Endothelial cell of umbilical vein (primary cell): Measurements from ENCODE around the gene CAMTA1. TPM values are rescaled to one million over a fixed set of nuclear protein-coding genes. Genes with fewer than 3 reads are reported as not detected.

Experiments used
- BruUV-seq: library from RNA; stranded (reverse); fragments of 400-500 nt; replicated peaks from 2 replicates; lab custom pipeline; 2021; lab: Mats Ljungman, UMichigan
- CTCF ChIA-PET: fragments of 300-600, 350-600 bp; sonication (Branson Sonifier 250); formaldehyde crosslinking; loops from one replicate; lab custom pipeline; 2021; ENCODE audit warnings: antibody characterized with exemption, inconsistent platforms; lab: Charles Lee
- POLR2A ChIA-PET: fragments of 300-600, 350-600 bp; sonication (Branson Sonifier 250); formaldehyde crosslinking; loops from one replicate; lab custom pipeline; 2021; ENCODE audit warnings: antibody characterized with exemption, inconsistent platforms; lab: Charles Lee
- DNase-seq: peaks from one replicate; pipeline ENCODE4 v3.0.0-alpha.2; 2011; ENCODE audit warnings: low read depth, low spot score
- FAIRE-seq: peaks from 2 replicates; lab custom pipeline; 2011; peaks lifted over from hg19 to GRCh38; lab: Jason Lieb, UNC
- H2AFZ ChIP-seq: 2 replicates; pipeline ENCODE4 v1.6.0; 2012; ENCODE audit warnings: low read depth, low read length, control low read depth, inconsistent platforms
- H3K27ac ChIP-seq: 2 replicates; pipeline ENCODE4 v1.5.1; 2011; ENCODE audit warnings: low read depth, mild to moderate bottlenecking, control low read depth, low read length, moderate library complexity; ENCODE audit not compliant: insufficient read depth
- H3K27me3 ChIP-seq, 2 experiments: 2 replicates each; pipeline versions ENCODE4 v1.6.0 to v1.6.1; 2011; ENCODE audit warnings: low read length in 2 of 2, mixed read lengths in 1 of 2; ENCODE audit not compliant: control insufficient read depth in 2 of 2, insufficient read depth in 2 of 2
- H3K36me3 ChIP-seq, 2 experiments: 2 replicates in 1 of 2; 3 replicates in 1 of 2; pipeline ENCODE4 v1.5.1; 2011; ENCODE audit warnings: low read length in 2 of 2, mild to moderate bottlenecking in 1 of 2, moderate library complexity in 1 of 2; ENCODE audit not compliant: control insufficient read depth in 2 of 2, insufficient read depth in 2 of 2; ENCODE audit errors: extremely low read depth in 1 of 2
- H3K4me1 ChIP-seq: 3 replicates; pipeline ENCODE4 v1.5.1; 2011; ENCODE audit warnings: mild to moderate bottlenecking, low read length; ENCODE audit not compliant: control insufficient read depth, insufficient read depth; ENCODE audit errors: extremely low read depth
- H3K4me2 ChIP-seq: 2 replicates; pipeline ENCODE4 v1.6.1; 2011; ENCODE audit warnings: low read length, control low read depth, mixed read lengths; ENCODE audit not compliant: insufficient read depth
- H3K4me3 ChIP-seq, 3 experiments: fragments of 200-600 bp in 1 of 3; sonication (generic), shearing (Covaris generic) in 1 of 3; replicated peaks in 1 of 3; 2 replicates each; pipeline ENCODE4 v1.5.1; 2011 to 2016; ENCODE audit warnings: control low read depth in 3 of 3, low read length in 3 of 3, mild to moderate bottlenecking in 2 of 3, inconsistent platforms in 1 of 3, low read depth in 1 of 3, moderate library complexity in 1 of 3; ENCODE audit not compliant: insufficient read depth in 1 of 3
- H3K79me2 ChIP-seq: 2 replicates; pipeline ENCODE4 v1.6.0; 2012; ENCODE audit warnings: low read length, inconsistent platforms; ENCODE audit not compliant: control insufficient read depth, insufficient read depth
- H3K9ac ChIP-seq: replicated peaks from 2 replicates; pipeline ENCODE3; 2011; ENCODE audit warnings: low read length, control low read depth; ENCODE audit not compliant: insufficient read depth; ENCODE audit errors: extremely low read depth
- H3K9me1 ChIP-seq: replicated peaks from 3 replicates; pipeline ENCODE4 v1.6.0; 2011; ENCODE audit warnings: mild to moderate bottlenecking, low read length; ENCODE audit not compliant: control insufficient read depth, insufficient read depth; ENCODE audit errors: extremely low read depth
- H3K9me3 ChIP-seq: replicated peaks from 2 replicates; pipeline ENCODE4 v1.5.1; 2012; ENCODE audit warnings: low read length, inconsistent platforms; ENCODE audit not compliant: control insufficient read depth, insufficient read depth
- H4K20me1 ChIP-seq: replicated peaks from 2 replicates; pipeline ENCODE3; 2011; ENCODE audit warnings: mild to moderate bottlenecking, low read length; ENCODE audit not compliant: control insufficient read depth, insufficient read depth; ENCODE audit errors: extremely low read depth
- EZH2 ChIP-seq: IDR thresholded peaks from 2 replicates; pipeline ENCODE4 v1.6.1; 2012; ENCODE audit warnings: borderline replicate concordance, low read depth, mild to moderate bottlenecking, moderate library complexity, low read length, inconsistent platforms; ENCODE audit not compliant: severe bottlenecking
- FOS ChIP-seq: IDR thresholded peaks from 2 replicates; pipeline ENCODE4 v1.6.1; 2011; ENCODE audit warnings: mild to moderate bottlenecking, low read length, moderate library complexity, borderline replicate concordance; ENCODE audit not compliant: insufficient read depth
- MAX ChIP-seq: IDR thresholded peaks from 2 replicates; pipeline ENCODE4 v1.6.1; 2011; ENCODE audit not compliant: insufficient read depth, insufficient read length
- MYC ChIP-seq: IDR thresholded peaks from one replicate; pipeline ENCODE4 v1.6.1; 2011; ENCODE audit warnings: mild to moderate bottlenecking, low read depth, low read length
- POLR2A ChIP-seq: IDR thresholded peaks from 2 replicates; pipeline ENCODE4 v1.6.1; 2012; ENCODE audit warnings: low read depth, mild to moderate bottlenecking, control low read depth, low read length
- POLR2AphosphoS5 ChIP-seq: IDR thresholded peaks from 2 replicates; pipeline ENCODE4 v1.6.1; 2012; ENCODE audit warnings: low read depth, mild to moderate bottlenecking, control low read depth, low read length, moderate library complexity; ENCODE audit not compliant: insufficient read depth
- dilution Hi-C: fragments of 300-500 bp; cut with MboI; formaldehyde crosslinking; loops from one replicate; pipeline ENCODE4 v1.15.0; 2019; ENCODE audit warnings: low sequenced_read_pairs; ENCODE audit not compliant: extremely low pct_ligation_motif_present
- intact Hi-C: fragments of 100-400 bp; cut with micrococcal nuclease; formaldehyde crosslinking; loops from one replicate; pipeline ENCODE4 v1.10.0; 2022
- polyA plus RNA-seq, 4 experiments: library from polyadenylated mRNA; depleted of rRNA in 3 of 4; stranded (reverse) in 3 of 4; unstranded in 1 of 4; fragments of >200 nt; gene quantifications; 2 replicates each; pipeline versions ENCODE4 v1.2.1 to v1.2.3, GENCODE V29; 2011 to 2012; ENCODE audit warnings: missing spikeins in 1 of 4
- total RNA-seq: library from RNA; stranded (reverse); gene quantifications from 2 replicates; pipeline ENCODE4 v1.2.3, GENCODE V29; 2021

CAMTA1 gene
- total and polyA plus RNA-seq, 2 donors (not counting 3 experiments of a cell fraction or from before 2014, with no cell fraction given), result 50.8 to 92.7 TPM

- dilution Hi-C loops, result no loop called here
- DNase-seq (no peak), FAIRE-seq (no peak)
- H3K36me3 ChIP-seq, result no peaks in the 10 kb centered on the region
- peaks cover 26% of the 10 kb centered on the region for H3K4me1 ChIP-seq
- H2AFZ ChIP-seq, result no peak overlapping the region
- H3K4me2 ChIP-seq, result no peak overlapping the region
- TF ChIP-seq EZH2 (no peak), POLR2AphosphoS5 (no peak)
- H3K9me1 ChIP-seq, result no peaks in the 10 kb centered on the region
- H3K4me3 ChIP-seq, result no peak overlapping the region
- CTCF ChIA-PET, result no interaction called here
- H3K27ac ChIP-seq, result no peak overlapping the region
- no peaks in the 10 kb centered on the region for H3K27me3 ChIP-seq
- H3K79me2 ChIP-seq, result no peaks in the 10 kb centered on the region
- no peak overlapping the region for H3K9ac ChIP-seq
- H3K9me3 ChIP-seq, result no peaks in the 10 kb centered on the region
- POLR2A ChIA-PET, result no interaction called here
- BruUV-seq, result no TSS peak
- H4K20me1 ChIP-seq, result no peaks in the 10 kb centered on the region
- intact Hi-C loops, result loop anchor here (5.0 kb wide), 2 partner anchors 162 to 593 kb away; no protein-coding TSS in a partner anchor
These were observed 590.1 kb downstream of the CAMTA1 start for GRCh38 chr1:7375329-7375728.

- no peaks in the 10 kb centered on the region for H4K20me1 ChIP-seq
- no peaks in the 10 kb centered on the region for H3K9me1 ChIP-seq
- peaks cover 32% of the 10 kb centered on the region for H3K4me1 ChIP-seq
- FAIRE-seq (no peak), DNase-seq (no peak)
- H3K79me2 ChIP-seq, result no peaks in the 10 kb centered on the region
- TF ChIP-seq EZH2 (no peak), MAX (no peak), POLR2A (no peak), MYC (no peak), FOS (no peak)
- no peaks in the 10 kb centered on the region for H3K9me3 ChIP-seq
- dilution Hi-C loops, result no loop called here
- POLR2A ChIA-PET, result no interaction called here
- CTCF ChIA-PET, result no interaction called here
- H3K36me3 ChIP-seq, result no peaks in the 10 kb centered on the region
- no peak overlapping the region for H3K27ac ChIP-seq
- H3K4me3 ChIP-seq, result no peak overlapping the region
- intact Hi-C loops, result loop anchor here (5.0 kb wide), 2 partner anchors 161 to 594 kb away; no protein-coding TSS in a partner anchor
- H3K27me3 ChIP-seq, result no peaks in the 10 kb centered on the region
- H3K9ac ChIP-seq, result no peak overlapping the region
- H3K4me2 ChIP-seq, result no peak overlapping the region
- H2AFZ ChIP-seq, result no peak overlapping the region
- no TSS peak for BruUV-seq
These were observed 590.8 kb downstream of the CAMTA1 start for GRCh38 chr1:7375781-7376660.
